Right ventricle myocardium superior (tissue), 1 donor: ENCODE results near the gene CDC45. TPM values are rescaled to one million over a fixed set of nuclear protein-coding genes. Genes with fewer than 3 reads are reported as not detected.

Experiments
- ATAC-seq: fragments of 200-7000 bp; cut with Tn5 transposase; one replicate; pipeline ENCODE4 v1.9.1; 2020; ENCODE audit warnings: mild to moderate bottlenecking; ENCODE audit not compliant: poor library complexity
- DNase-seq: peaks from one replicate; pipeline ENCODE4 v3.0.0-alpha.2; 2020
- intact Hi-C: fragments of 100-400 bp; cut with DNase I; formaldehyde crosslinking; loops from one replicate; pipeline ENCODE4 v1.11.2; 2022
- total RNA-seq: library from RNA; stranded (reverse); fragmentation: NEBNext Ultra II Directional; extraction: Animal tissue kit (Norgen Biotek cat#: 25700); gene quantifications from one replicate; pipeline ENCODE4 v1.2.1, GENCODE V29; 2021
- donor health status: DM: no; HTN: yes; CAD: no; lungs with severe emphysema.

Gene CDC45
- total RNA-seq, 1 donor from 2014 or later = 0.62 TPM

- intact Hi-C loops = no loop called here
- ATAC-seq (peak; percentile 81), DNase-seq (peak; percentile 74)
Measured at GRCh38 chr22:19463491-19464469, 15.9 kb upstream of the CDC45 start.

DNA sequence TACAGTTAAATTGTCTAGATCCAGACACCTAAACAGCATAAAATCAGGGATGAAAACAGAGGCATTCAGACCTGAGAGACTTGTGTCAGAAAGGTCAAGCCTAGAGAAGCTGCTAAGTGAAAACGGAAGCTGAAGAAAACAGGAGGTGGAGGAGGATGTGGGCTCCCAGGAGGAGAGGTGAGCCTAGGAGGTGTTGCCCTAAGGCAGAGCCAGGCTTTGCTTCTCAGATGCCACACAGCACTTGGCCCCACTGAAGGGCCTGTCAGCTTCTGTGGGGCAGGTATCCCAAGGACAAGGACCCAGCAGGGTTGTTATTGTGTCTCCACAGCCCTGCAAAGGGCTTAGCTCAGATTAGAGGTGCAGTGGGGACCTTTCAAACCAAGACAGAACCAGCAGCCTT, 15.2 kb upstream of the CDC45 start:
- intact Hi-C loops = no loop called here
- DNase-seq = no peak

GRCh38 chr22:19464975-19465374, 14.7 kb upstream of the CDC45 start:
- DNase-seq = no peak
- intact Hi-C loops = no loop called here
- no peak for ATAC-seq

More for the DNA sequence above, 15.2 kb upstream of the CDC45 start:
- ATAC-seq = no peak

DNA sequence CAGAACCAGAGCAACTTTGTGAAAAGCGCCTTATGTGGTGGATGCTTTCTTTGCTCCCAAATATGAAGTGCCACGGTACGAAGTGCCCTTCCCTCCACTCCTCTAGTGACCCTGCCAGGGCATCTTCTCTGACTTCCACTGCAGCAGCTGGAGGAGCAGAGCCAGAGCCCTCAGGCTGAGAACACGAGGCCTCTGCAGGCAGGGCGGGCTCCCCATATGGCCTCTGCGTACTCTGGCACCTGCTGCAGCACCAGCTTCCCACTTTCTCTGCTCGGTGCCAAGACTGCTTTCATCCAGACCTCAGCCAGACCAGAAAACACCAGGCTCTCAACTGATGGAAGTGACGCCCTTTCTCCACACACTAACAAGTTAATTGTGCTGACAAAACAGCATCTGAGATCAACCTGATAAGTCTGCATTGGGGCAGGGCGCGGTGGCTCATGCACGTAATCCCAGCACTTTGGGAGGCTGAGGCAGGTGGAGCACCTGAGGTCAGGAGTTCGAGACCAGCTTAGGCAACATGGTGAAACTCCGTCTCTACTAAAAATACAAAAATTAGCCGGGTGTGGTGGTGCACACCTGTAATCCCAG, 13.5 kb upstream of the CDC45 start:
- DNase-seq (no peak), ATAC-seq (no peak)
- intact Hi-C loops = no loop called here

DNA sequence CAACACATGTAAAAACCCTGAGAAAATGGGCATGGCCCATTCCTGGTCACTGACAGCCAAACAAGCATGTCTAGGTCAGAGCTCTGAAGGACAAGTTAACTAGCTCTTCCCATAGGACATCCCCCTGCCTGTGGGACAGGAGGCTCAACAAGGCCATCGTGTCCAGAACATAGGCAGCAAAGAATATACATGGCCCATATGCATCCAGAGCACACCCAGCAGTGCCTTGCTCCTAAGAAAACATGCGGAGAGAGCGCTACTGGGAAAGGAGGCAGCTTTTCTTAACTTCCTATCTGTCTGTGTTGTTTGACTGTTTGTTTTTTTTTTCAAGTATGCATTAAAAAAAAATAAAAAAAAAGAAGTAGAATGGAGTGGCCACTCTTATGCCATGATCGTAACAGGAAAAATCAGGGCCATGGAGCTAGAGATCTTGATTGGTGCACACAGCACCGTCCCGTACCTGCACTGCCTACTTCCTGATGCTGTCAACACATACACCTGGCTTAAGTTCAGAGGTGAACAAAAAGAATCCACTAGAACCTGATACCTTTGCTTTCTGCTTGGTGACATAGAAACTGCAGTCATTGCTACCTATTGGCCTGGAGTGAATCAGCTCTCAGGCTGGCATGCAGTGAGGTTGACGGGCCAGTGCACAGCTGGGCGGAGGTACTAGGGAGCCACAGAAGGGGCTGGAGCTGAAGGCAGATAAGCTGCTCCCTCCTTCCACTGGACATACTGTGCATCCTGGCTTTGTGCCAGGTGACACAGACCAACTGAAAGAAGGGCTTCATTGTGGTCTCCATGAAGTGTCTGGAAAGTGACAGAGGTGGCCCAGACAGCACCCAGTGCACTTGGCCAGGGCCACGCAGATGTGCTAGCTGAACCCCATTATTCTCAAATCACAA, 12.6 kb upstream of the CDC45 start:
- DNase-seq (no peak), ATAC-seq (no peak)
- intact Hi-C loops = no loop called here

- ATAC-seq (no peak), DNase-seq (no peak)
- intact Hi-C loops = no loop called here
Measured at GRCh38 chr22:19467912-19468311, 11.8 kb upstream of the CDC45 start.

DNA sequence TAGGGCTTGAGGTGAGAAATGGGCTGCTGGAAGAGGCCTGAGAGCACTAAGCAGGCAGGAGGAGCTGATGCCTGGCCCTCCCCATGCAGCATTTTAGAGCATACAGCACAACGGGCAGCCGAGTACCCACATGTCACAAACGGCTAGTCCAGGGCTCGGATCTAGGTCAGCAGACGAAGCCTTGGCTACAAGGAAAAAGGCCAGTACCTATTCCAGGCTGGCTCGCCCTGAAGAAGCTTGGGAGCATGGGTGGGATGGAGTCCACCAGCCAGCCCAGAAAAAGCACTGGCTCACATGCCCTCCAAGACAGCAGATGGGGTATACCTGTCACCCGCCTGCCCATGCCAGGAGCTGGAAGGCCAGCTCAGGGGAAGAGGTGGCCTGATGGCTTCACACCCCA, 10.3 kb upstream of the CDC45 start:
- DNase-seq = no peak
- no peak for ATAC-seq
- intact Hi-C loops = no loop called here

DNA sequence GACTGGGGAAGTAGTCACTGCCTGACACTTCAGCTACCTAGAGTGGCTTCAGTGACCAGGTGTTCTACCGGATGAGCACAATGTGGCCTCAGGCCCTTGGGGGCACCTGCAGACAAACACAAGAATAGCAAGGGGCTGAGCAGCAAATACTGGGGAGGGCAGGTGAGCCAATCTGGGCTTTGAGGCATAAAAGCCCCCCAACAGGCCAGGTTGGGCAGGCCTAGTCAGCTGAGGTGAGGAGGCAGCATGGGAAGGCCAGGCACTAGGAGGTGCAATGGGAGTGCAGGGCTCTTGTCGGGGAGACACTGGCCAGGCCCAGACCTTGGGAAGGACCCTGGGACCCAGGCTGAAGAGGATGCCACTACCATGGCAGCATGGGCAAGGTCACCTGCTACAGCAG, 9.7 kb upstream of the CDC45 start:
- no peak for DNase-seq
- no peak for ATAC-seq
- intact Hi-C loops = loop anchor here (10.0 kb wide), 1 partner anchor 85 kb away; no protein-coding TSS in a partner anchor

GRCh38 chr22:19471572-19471971, 8.1 kb upstream of the CDC45 start:
- intact Hi-C loops = loop anchor here (10.0 kb wide), 1 partner anchor 87 kb away; no protein-coding TSS in a partner anchor
- no peak for ATAC-seq
- no peak for DNase-seq

DNA sequence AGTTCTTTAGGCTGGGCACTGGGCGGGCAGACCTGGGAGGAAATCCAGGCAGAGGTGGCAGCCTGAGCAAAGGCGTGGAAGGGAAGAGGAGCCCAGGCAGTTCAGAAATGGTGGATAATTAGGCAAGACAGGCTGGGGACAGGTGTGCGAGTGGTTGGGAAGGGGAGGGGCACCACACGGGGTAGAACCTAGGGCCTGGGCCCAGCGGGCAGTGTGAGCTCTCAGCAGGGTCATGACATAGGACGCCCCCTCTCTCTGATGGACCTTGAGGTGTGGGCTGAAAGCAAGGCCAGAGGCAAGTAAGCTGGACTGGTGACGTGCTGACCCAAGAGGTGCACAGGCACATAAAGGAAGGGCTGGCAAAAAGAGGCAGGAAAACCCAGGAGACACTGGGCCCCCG, 7.5 kb upstream of the CDC45 start:
- DNase-seq = no peak
- intact Hi-C loops = loop anchor here (10.0 kb wide), 1 partner anchor 87 kb away; no protein-coding TSS in a partner anchor
- no peak for ATAC-seq

DNA sequence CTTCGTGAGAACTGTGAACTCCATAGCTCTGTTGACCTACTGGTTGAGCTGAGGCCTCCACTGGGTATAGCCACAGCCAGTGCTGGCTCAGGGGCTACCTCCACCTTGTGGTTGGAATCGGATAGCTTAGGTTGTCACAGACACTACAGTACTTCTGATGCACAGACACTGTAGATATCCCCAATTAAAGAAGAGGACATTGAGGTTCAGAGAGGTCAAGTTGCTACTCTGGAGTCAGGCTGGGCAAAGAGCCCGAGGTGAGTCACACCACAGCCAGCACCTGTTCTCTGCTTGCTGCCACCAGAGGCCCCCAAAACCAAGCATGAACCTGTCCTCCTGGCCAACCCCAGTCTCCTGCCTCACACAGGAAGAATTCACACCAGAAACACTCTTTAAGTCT, 6.1 kb upstream of the CDC45 start:
- intact Hi-C loops = loop anchor here (10.0 kb wide), 1 partner anchor 89 kb away; no protein-coding TSS in a partner anchor
- no peak for DNase-seq
- ATAC-seq = no peak

GRCh38 chr22:19476023-19476422, 3.7 kb upstream of the CDC45 start:
- ATAC-seq (no peak), DNase-seq (no peak)
- intact Hi-C loops = loop anchor here (10.0 kb wide), 1 partner anchor 91 kb away; no protein-coding TSS in a partner anchor

GRCh38 chr22:19477321-19478044, 2.2 kb upstream of the CDC45 start:
- ATAC-seq = no peak
- no peak for DNase-seq
- intact Hi-C loops = loop anchor here (10.0 kb wide), 1 partner anchor 93 kb away; no protein-coding TSS in a partner anchor

DNA sequence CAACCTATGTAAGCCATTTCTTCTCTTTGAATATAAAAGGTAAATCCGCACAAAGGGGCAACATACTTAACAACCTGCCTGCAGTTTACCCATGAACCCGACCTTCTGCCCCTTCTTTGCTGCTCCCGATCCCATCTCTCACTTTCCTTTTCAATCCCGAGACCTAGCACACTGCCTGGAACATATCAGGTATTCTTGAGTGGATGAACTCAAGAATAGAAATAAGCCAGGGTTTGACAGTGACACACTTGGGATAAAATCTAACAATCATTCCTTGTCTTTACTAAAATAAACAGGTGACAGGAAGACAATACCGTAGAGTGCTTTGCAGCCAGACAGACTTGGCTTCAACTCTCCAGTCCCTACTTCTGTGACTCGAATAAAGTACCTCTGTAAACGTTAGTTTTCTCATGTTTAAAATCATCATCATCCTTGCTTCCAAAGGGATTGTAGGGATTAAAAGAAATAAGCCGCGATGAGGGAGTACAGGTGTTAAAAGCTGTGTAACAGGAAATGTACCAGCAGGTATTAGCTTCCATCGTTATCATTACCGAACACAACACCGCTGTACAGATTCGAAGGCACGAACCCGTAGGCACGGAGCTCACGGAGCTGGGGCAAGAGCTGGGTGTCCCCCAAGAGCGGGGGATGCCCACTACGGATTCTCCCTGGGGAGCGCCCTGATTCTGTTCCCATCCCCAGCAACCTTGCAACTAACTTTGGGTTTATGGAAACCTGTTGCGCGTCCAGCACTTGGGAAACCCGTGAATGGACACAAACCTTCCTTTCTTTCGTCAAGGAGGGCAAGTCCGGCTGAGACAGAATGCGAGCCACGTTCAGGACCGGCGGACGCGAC, 1.4 kb upstream of the CDC45 start:
- intact Hi-C loops = loop anchor here (10.0 kb wide), 1 partner anchor 93 kb away; no protein-coding TSS in a partner anchor
- DNase-seq = no peak
- ATAC-seq = no peak

GRCh38 chr22:19478901-19479354, 792 bp upstream of the CDC45 start, which contains the start of gene UFD1:
Gene UFD1, minus strand, starts transcription at chr22:19479193. Its CDS starts 108 bp downstream, at chr22:19479085.
- ATAC-seq = peak; percentile 88
- intact Hi-C loops = loop anchor here (10.0 kb wide), 1 partner anchor 94 kb away; no protein-coding TSS in a partner anchor
- peak; percentile 90 for DNase-seq

GRCh38 chr22:19480173-19480568, 451 bp downstream of the CDC45 start:
- intact Hi-C loops = no loop called here
- DNase-seq (no peak), ATAC-seq (no peak)

GRCh38 chr22:19480789-19481188, 1.1 kb downstream of the CDC45 start:
- intact Hi-C loops = no loop called here
- ATAC-seq = no peak
- DNase-seq = no peak
